Smooth muscle cell (in vitro differentiated cells): ENCODE measurements around the gene FGGY. TPM values are rescaled to one million over a fixed set of nuclear protein-coding genes. Genes with fewer than 3 reads are reported as not detected.

ENCODE experiments used
- DNase-seq: peaks from one replicate; lab custom pipeline; 2025; ENCODE audit not compliant: unreplicated experiment; lab: John Stamatoyannopoulos, UW
- H2AFZ ChIP-seq: fragments of 200-600 bp; sonication (generic); 2 replicates; pipeline ENCODE4 v1.6.0; 2016; ENCODE audit warnings: antibody characterized with exemption, low read depth, mild to moderate bottlenecking
- H3F3A ChIP-seq: fragments of 200-600 bp; sonication (generic); 2 replicates; pipeline ENCODE4 v1.6.0; 2017; ENCODE audit warnings: antibody characterized with exemption, low read depth
- H3K27ac ChIP-seq: fragments of 200-600 bp; sonication (generic); 2 replicates; pipeline ENCODE4 v1.5.1; 2016; ENCODE audit warnings: low read depth, mild to moderate bottlenecking
- H3K27me3 ChIP-seq: fragments of 200-600 bp; sonication (generic); 2 replicates; pipeline ENCODE4 v1.6.1; 2016; ENCODE audit warnings: low read depth, mild to moderate bottlenecking
- H3K36me3 ChIP-seq: fragments of 200-600 bp; sonication (generic); 2 replicates; pipeline ENCODE4 v1.5.1; 2016; ENCODE audit warnings: low read depth
- H3K4me1 ChIP-seq: fragments of 200-600 bp; sonication (generic); 2 replicates; pipeline ENCODE4 v1.5.1; 2016; ENCODE audit warnings: low read depth
- H3K4me2 ChIP-seq: fragments of 200-600 bp; sonication (generic); 2 replicates; pipeline ENCODE4 v1.6.0; 2016; ENCODE audit warnings: mild to moderate bottlenecking
- H3K4me3 ChIP-seq: fragments of 200-600 bp; sonication (generic); 2 replicates; pipeline ENCODE4 v1.5.1; 2016; ENCODE audit warnings: mild to moderate bottlenecking
- H3K79me2 ChIP-seq: fragments of 200-600 bp; sonication (generic); 2 replicates; pipeline ENCODE4 v1.6.0; 2016; ENCODE audit warnings: low read depth, mild to moderate bottlenecking
- H3K9ac ChIP-seq: fragments of 200-600 bp; sonication (generic); 2 replicates; pipeline ENCODE4 v1.6.0; 2016; ENCODE audit warnings: low read depth
- H3K9me3 ChIP-seq: fragments of 200-600 bp; sonication (generic); replicated peaks from 2 replicates; pipeline ENCODE4 v1.5.1; 2016; ENCODE audit warnings: low read depth
- H4K20me1 ChIP-seq: fragments of 200-600 bp; sonication (generic); 2 replicates; pipeline ENCODE4 v1.6.0; 2016; ENCODE audit warnings: low read depth
- WGBS: methylation state at CpG from one replicate; pipeline ENCODE4 v1.1.7; 2016; ENCODE audit warnings: low lambda C conversion rate; 5-methylcytosine and 5-hydroxymethylcytosine counted together
- polyA plus RNA-seq: library from polyadenylated mRNA; unstranded; fragments of >200 nt; fragmentation: Nextera tagmentation; extraction: Ambion mirVana; gene quantifications from 2 replicates; pipeline ENCODE4 v1.2.1, GENCODE V29; 2016
- total RNA-seq: library from RNA; depleted of rRNA; stranded (reverse); fragments of >200 nt; gene quantifications from 2 replicates; pipeline ENCODE4 v1.2.3, GENCODE V29; 2014
- TF ChIP-seq, protein P1 (sequence below): fragments of 200-600 bp; sonication (generic); IDR thresholded peaks from 2 replicates; pipeline ENCODE4 v1.5.1; 2017; ENCODE audit warnings: borderline replicate concordance, mild to moderate bottlenecking, antibody characterized with exemption; ENCODE audit not compliant: insufficient read depth, poor library complexity, severe bottlenecking

Gene FGGY
- total and polyA plus RNA-seq, 2 experiments from 2014 or later: 5.1 to 9.2 TPM

DNA sequence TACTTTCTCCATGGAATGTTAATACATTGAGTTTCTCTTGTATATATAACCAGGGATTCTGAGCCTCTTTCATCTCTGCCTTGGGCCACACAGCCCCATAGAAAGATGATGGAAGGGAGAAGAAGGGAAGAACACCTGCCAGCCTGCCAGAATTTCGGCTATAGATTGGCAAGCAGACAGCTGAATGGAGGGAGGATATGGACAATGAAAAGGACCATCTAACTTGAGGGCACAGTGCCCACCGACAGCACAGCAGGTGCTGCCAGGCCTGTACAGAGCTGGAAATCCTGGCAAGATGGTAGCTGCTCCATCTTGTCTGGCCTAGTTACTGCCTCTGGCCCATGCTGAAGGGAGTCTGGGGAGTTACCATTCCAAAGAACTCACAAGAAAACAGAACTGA lies 244.3 kb downstream of the FGGY start:
- Histone ChIP-seq H3K4me3 (no peak overlapping the region), H3K9ac (no peak overlapping the region), H2AFZ (no peak overlapping the region), H3K27ac (no peak overlapping the region), H3K36me3 (no peaks in the 10 kb centered on the region), H3K79me2 (no peaks in the 10 kb centered on the region), H3K9me3 (no peaks in the 10 kb centered on the region), H3K4me2 (no peak overlapping the region), H3K4me1 (peaks cover 5% of the 10 kb centered on the region), H4K20me1 (no peaks in the 10 kb centered on the region), H3F3A (no peaks in the 10 kb centered on the region), H3K27me3 (no peaks in the 10 kb centered on the region)
- WGBS: 94% methylated on average over 2 of the region's 2 CpGs
- TF ChIP-seq, protein P1, sequence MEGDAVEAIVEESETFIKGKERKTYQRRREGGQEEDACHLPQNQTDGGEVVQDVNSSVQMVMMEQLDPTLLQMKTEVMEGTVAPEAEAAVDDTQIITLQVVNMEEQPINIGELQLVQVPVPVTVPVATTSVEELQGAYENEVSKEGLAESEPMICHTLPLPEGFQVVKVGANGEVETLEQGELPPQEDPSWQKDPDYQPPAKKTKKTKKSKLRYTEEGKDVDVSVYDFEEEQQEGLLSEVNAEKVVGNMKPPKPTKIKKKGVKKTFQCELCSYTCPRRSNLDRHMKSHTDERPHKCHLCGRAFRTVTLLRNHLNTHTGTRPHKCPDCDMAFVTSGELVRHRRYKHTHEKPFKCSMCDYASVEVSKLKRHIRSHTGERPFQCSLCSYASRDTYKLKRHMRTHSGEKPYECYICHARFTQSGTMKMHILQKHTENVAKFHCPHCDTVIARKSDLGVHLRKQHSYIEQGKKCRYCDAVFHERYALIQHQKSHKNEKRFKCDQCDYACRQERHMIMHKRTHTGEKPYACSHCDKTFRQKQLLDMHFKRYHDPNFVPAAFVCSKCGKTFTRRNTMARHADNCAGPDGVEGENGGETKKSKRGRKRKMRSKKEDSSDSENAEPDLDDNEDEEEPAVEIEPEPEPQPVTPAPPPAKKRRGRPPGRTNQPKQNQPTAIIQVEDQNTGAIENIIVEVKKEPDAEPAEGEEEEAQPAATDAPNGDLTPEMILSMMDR: no peak
- no peak for DNase-seq

DNA sequence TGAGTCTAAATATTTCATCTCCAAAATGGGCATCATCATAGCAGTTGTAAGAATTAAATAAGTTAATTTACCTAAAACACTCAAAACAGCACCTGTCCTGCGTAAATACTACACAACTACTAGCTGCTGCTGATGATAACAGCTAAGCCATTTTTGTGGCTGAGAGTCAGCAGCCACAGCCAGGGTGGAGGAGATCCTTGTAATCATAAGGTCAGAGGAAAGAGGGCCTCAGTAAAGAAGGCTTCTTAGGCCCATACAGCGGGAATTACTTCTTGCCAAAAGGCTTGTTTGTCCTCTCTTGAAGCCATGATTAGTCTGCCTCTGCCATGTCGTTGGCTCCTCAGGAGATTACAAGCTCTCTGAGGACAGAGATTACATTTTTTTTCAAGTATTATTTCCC lies 245.0 kb downstream of the FGGY start:
- Histone ChIP-seq H3K4me1 (peaks cover 5% of the 10 kb centered on the region), H4K20me1 (no peaks in the 10 kb centered on the region), H3K36me3 (no peaks in the 10 kb centered on the region), H3K27me3 (no peaks in the 10 kb centered on the region), H3K4me2 (no peak overlapping the region), H3F3A (no peaks in the 10 kb centered on the region), H3K9ac (no peak overlapping the region), H3K9me3 (no peaks in the 10 kb centered on the region), H3K27ac (no peak overlapping the region), H2AFZ (no peak overlapping the region), H3K79me2 (no peaks in the 10 kb centered on the region), H3K4me3 (no peak overlapping the region)
- 60% methylated on average over 3 of the region's 3 CpGs for WGBS
- TF ChIP-seq, protein P1: no peak
- DNase-seq: no peak

DNA sequence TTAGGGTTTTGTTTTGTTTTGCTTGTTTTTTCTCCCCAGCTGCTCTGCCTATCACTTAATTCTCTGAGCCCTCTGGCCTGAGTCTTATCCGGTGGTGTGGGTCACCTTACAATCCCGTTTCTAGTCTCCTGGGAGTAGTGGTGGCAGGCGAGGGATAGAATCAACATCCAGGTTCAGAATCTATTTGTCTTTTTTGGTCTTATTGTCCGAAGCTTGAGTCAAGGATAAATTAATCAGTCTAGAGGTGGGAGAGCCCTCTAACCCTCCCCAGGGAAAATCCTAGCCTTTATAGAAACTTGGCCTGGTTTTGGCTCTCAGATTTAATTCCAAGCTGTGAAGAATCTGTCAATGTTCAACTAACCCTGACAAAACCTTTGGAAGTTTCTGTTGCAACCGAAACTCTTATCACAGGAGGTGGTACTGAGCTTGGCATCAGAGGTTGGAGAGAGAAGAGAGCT lies 246.3 kb downstream of the FGGY start:
- DNase-seq: no peak
- Histone ChIP-seq H3K9ac (no peak overlapping the region), H3K27me3 (no peaks in the 10 kb centered on the region), H3K79me2 (no peaks in the 10 kb centered on the region), H3K36me3 (no peaks in the 10 kb centered on the region), H3K4me2 (no peak overlapping the region), H3K9me3 (no peaks in the 10 kb centered on the region), H3K4me3 (no peak overlapping the region), H4K20me1 (no peaks in the 10 kb centered on the region), H3K27ac (no peak overlapping the region), H2AFZ (no peak overlapping the region), H3F3A (no peaks in the 10 kb centered on the region), H3K4me1 (peaks cover 5% of the 10 kb centered on the region)
- WGBS: 89% methylated on average over 5 of the region's 5 CpGs
- TF ChIP-seq, protein P1: no peak

DNA sequence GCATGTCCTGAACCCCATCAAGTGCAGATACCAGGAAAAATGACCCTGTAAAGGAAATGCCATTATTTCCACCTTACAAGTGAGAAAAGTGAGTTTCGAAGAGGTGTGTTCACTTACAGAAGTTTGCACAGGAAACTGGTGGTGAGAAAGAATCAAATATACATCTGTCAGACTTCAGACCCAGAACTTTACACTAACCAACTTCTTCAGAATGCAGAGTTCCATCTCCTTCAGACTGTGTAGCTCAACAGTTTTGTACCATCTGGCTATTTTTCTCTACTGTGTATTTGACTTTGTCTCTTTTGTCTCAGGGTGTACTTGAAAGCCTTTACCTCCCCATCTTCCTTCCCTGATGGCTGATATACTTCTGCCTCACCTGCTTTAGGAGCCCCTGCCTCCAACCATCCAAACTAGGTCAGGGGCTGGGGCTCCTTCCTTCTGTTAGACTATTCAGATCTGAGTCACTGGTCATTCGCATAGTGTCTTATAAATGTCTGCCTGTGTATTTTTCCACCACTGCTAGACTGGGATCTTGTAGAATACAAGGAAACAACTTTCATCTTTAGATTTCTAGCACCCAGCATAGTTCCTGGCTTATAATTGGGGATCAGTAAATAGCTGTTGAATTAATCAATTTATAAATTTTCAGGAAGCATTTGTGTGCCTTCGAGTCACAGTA lies 247.9 kb downstream of the FGGY start:
- WGBS: 82% methylated on average over 3 of the region's 3 CpGs
- H3K27ac ChIP-seq: no peak overlapping the region

More for the DNA sequence above, 247.9 kb downstream of the FGGY start:
- Histone ChIP-seq H3K9me3 (no peaks in the 10 kb centered on the region), H3K4me2 (no peak overlapping the region), H3K9ac (no peak overlapping the region), H3K27me3 (no peaks in the 10 kb centered on the region), H3K4me1 (peaks cover 5% of the 10 kb centered on the region), H3K36me3 (no peaks in the 10 kb centered on the region), H3K4me3 (no peak overlapping the region), H4K20me1 (no peaks in the 10 kb centered on the region), H3F3A (peaks cover 6% of the 10 kb centered on the region), H3K79me2 (no peaks in the 10 kb centered on the region), H2AFZ (no peak overlapping the region)
- TF ChIP-seq, protein P1: no peak
- DNase-seq: no peak
